GM23248 (cell line): ENCODE measurements around the gene LPP. TPM values are rescaled to one million over a fixed set of nuclear protein-coding genes. Genes with fewer than 3 reads are reported as not detected.

Source experiments
- DNase-seq: peaks from one replicate; pipeline ENCODE4 v3.0.0-alpha.2; 2015
- H2AFZ ChIP-seq: fragments of 200-600 bp; sonication (generic); 2 replicates; pipeline ENCODE4 v1.6.1; 2016; ENCODE audit warnings: antibody characterized with exemption
- H3F3A ChIP-seq: fragments of 200-600 bp; sonication (generic); 2 replicates; pipeline ENCODE4 v1.6.1; 2016; ENCODE audit warnings: mild to moderate bottlenecking, antibody characterized with exemption, mixed run types; ENCODE audit not compliant: insufficient read depth
- H3K27ac ChIP-seq: fragments of 200-600 bp; sonication (generic); 2 replicates; pipeline ENCODE4 v1.5.1; 2016; ENCODE audit warnings: mild to moderate bottlenecking
- H3K27me3 ChIP-seq: fragments of 200-600 bp; sonication (generic); replicated peaks from 2 replicates; pipeline ENCODE4 v1.6.1; 2016; ENCODE audit warnings: mild to moderate bottlenecking; ENCODE audit not compliant: insufficient read depth
- H3K36me3 ChIP-seq: fragments of 200-600 bp; sonication (generic); 2 replicates; pipeline ENCODE4 v1.6.1; 2016; ENCODE audit warnings: low read depth, mild to moderate bottlenecking
- H3K4me1 ChIP-seq: fragments of 200-600 bp; sonication (generic); 2 replicates; pipeline ENCODE4 v1.6.1; 2016; ENCODE audit warnings: mild to moderate bottlenecking; ENCODE audit not compliant: insufficient read depth
- H3K4me2 ChIP-seq: fragments of 200-600 bp; sonication (generic); one replicate; pipeline ENCODE4 v1.6.1; 2016; ENCODE audit warnings: mild to moderate bottlenecking; ENCODE audit not compliant: unreplicated experiment
- H3K4me3 ChIP-seq: fragments of 200-600 bp; sonication (generic); 2 replicates; pipeline ENCODE4 v1.5.1; 2016; ENCODE audit warnings: mild to moderate bottlenecking
- H3K79me2 ChIP-seq: fragments of 200-600 bp; sonication (generic); 2 replicates; pipeline ENCODE4 v1.6.1; 2016; ENCODE audit warnings: mild to moderate bottlenecking; ENCODE audit not compliant: insufficient read depth
- H3K9ac ChIP-seq: fragments of 200-600 bp; sonication (generic); 2 replicates; pipeline ENCODE4 v1.6.1; 2016; ENCODE audit warnings: mild to moderate bottlenecking
- H3K9me2 ChIP-seq: fragments of 200-600 bp; sonication (generic); 2 replicates; pipeline ENCODE4 v1.6.1; 2016; ENCODE audit warnings: mixed run types, mild to moderate bottlenecking, moderate library complexity; ENCODE audit not compliant: insufficient read depth
- H3K9me3 ChIP-seq: fragments of 200-600 bp; sonication (generic); one replicate; pipeline ENCODE4 v1.6.1; 2017; ENCODE audit warnings: low read depth
- H4K20me1 ChIP-seq: fragments of 200-600 bp; sonication (generic); 2 replicates; pipeline ENCODE4 v1.6.0; 2016; ENCODE audit not compliant: insufficient read depth
- EZH2 ChIP-seq: fragments of 200-600 bp; sonication (generic); IDR thresholded peaks from 2 replicates; pipeline ENCODE4 v1.6.1; 2018; ENCODE audit warnings: antibody characterized with exemption, mild to moderate bottlenecking; ENCODE audit not compliant: insufficient read depth, poor library complexity, severe bottlenecking
- EZH2phosphoT487 ChIP-seq: fragments of 200-600 bp; sonication (generic); IDR thresholded peaks from 2 replicates; pipeline ENCODE4 v1.6.1; 2018; ENCODE audit warnings: antibody characterized with exemption, moderate library complexity, mild to moderate bottlenecking, low read depth; ENCODE audit not compliant: insufficient read depth
- WGBS, 2 experiments: methylation state at CpG; one replicate each; pipeline ENCODE4 v1.1.6; 2015 to 2017; ENCODE audit warnings: low lambda C conversion rate in 2 of 2, low coverage in 1 of 2; ENCODE audit errors: missing lambda C conversion rate in 2 of 2; 5-methylcytosine and 5-hydroxymethylcytosine counted together
- in situ Hi-C: fragments of 300-500 bp; cut with MboI; formaldehyde crosslinking; loops from 2 replicates; pipeline ENCODE4 v1.15.0; 2020
- polyA plus RNA-seq: library from polyadenylated mRNA; unstranded; fragments of >200 nt; fragmentation: Nextera tagmentation; extraction: Ambion mirVana; gene quantifications from 2 replicates; pipeline ENCODE4 v1.2.1, GENCODE V29; 2016
- total RNA-seq: library from RNA; depleted of rRNA; stranded (reverse); fragments of >200 nt; shearing (Covaris generic); gene quantifications from 2 replicates; pipeline ENCODE4 v1.2.3, GENCODE V29; 2014

The LPP gene
- total and polyA plus RNA-seq, 2 experiments from 2014 or later: 42.8 to 61.7 TPM

DNA sequence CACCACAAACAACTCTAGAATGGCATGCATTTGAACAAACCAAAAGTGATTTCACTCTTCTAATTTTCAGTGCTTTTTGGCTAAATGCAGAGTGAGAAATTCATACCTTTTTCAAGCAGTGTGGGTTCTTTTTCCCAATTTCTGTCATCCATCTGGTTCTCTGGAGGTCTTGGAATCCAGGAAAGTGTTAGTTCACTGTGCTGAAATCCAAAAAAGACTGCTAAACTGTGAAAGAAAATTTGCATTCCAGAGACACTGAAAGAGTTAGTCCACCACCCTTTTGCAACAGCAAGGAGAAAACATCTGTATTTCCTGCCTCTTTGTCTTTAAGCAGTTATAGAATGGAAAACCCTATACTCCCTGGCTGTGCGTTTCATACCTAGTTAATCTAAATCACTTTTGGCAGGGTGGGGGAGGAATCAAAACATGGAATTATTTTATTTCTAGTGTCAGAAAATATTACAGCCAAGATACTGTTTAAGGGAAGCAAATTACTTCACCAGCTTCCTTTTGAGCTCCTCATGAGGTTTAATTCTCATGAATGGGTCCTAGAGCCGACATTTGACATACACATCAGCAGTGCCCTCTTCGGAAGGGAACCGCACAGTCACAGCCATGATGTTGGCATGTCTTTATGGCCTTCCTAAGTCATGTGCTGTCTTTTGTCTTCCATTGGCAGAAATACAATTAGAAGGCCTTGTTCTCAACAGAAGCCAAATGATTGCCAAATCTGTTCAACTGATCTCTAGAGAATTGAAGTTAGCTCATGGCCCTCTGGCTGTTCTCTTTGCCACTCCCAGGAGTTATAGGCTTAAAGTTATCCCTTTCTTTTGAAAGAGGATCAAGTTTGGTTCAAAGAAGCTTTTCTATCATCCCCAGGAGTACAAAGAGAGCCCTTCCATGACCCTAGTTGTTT is 700.2 kb downstream of the LPP start:
- 7 to 11% methylated on average over 4 of the region's 4 CpGs for WGBS, 2 experiments
- peak overlapping the region; percentile 53 for H3K4me2 ChIP-seq

DNA sequence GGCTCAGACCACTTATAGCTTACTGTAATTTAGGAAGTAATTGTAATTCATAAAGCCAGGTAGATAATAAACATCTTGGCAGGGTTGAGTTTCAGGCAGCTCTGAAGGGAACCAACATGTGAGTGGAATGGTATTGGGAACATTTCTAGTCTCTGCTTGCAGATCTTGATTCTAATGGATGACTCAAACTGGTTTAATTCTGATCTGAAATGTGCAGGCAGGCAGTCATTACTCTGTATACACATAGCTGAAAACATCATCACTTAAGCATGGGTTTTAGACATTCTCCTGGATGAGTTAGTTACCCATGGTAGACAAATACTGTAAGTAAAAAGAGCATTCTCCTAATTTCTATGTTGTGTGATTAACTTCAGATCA is 700.8 kb downstream of the LPP start:
- Histone ChIP-seq H3K36me3 (no peaks in the 10 kb centered on the region), H3K79me2 (peaks cover 25% of the 10 kb centered on the region; the same call in 1 of the 2 replicates), H3K27ac (peak overlapping the region; percentile 81), H4K20me1 (no peaks in the 10 kb centered on the region), H3K4me3 (no peak overlapping the region), H3K9me2 (no peaks in the 10 kb centered on the region), H3F3A (peaks cover 49% of the 10 kb centered on the region), H2AFZ (no peak overlapping the region), H3K9ac (peak overlapping the region; percentile 47), H3K27me3 (no peaks in the 10 kb centered on the region), H3K4me1 (peaks cover 36% of the 10 kb centered on the region), H3K4me2 (peak overlapping the region; percentile 53), H3K9me3 (no peaks in the 10 kb centered on the region)
- no peak for TF ChIP-seq EZH2phosphoT487
- TF ChIP-seq EZH2: no peak
- peak; percentile 74 for DNase-seq
- in situ Hi-C loops: no loop called here

More for the DNA sequence above, 700.2 kb downstream of the LPP start:
- DNase-seq: peak; percentile 85
- no peak for TF ChIP-seq EZH2
- TF ChIP-seq EZH2phosphoT487: no peak
- Histone ChIP-seq H3K36me3 (no peaks in the 10 kb centered on the region), H3K79me2 (peaks cover 19% of the 10 kb centered on the region; the same call in 1 of the 2 replicates), H3K9ac (peak overlapping the region; percentile 47), H2AFZ (peak overlapping the region; percentile 2; the same call in 1 of the 2 replicates), H3K9me3 (no peaks in the 10 kb centered on the region), H3K9me2 (no peaks in the 10 kb centered on the region), H3K4me3 (peak overlapping the region; percentile 27; the same call in 1 of the 2 replicates), H3K27me3 (no peaks in the 10 kb centered on the region), H3K27ac (peak overlapping the region; percentile 81), H3F3A (peaks cover 49% of the 10 kb centered on the region), H3K4me1 (peaks cover 35% of the 10 kb centered on the region), H4K20me1 (no peaks in the 10 kb centered on the region)
- in situ Hi-C loops: no loop called here

DNA sequence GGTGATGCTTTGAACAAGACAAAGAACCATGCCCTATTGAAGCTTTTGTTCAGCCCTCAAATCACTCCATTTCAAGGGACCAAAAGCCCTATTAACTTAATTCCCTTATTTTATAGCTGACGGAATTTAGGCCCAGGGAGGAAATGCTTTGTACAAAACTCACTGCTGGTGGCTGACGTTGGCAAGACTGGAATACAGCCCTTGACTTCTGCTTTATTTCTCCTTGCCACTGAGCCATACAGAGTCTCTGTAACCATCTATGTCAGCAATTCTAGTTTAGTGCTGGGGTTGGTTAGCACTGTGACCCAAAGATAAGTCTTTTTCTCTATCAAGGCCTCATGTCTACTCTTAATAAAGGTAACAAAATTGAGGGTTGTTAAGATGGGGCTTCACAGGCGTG is 701.7 kb downstream of the LPP start:
- Histone ChIP-seq H3K4me2 (peak overlapping the region; percentile 53), H4K20me1 (no peaks in the 10 kb centered on the region), H3K36me3 (no peaks in the 10 kb centered on the region), H3F3A (peaks cover 49% of the 10 kb centered on the region), H3K9me2 (no peaks in the 10 kb centered on the region), H3K9ac (no peak overlapping the region), H3K27ac (peak overlapping the region; percentile 81), H3K27me3 (no peaks in the 10 kb centered on the region), H3K79me2 (peaks cover 32% of the 10 kb centered on the region; the same call in 1 of the 2 replicates), H3K4me3 (no peak overlapping the region), H2AFZ (no peak overlapping the region), H3K9me3 (no peaks in the 10 kb centered on the region), H3K4me1 (peaks cover 44% of the 10 kb centered on the region)
- 66 to 75% methylated on average over 3 of the region's 3 CpGs for WGBS, 2 experiments
- no peak for TF ChIP-seq EZH2phosphoT487
- no peak for TF ChIP-seq EZH2
- in situ Hi-C loops: no loop called here
- DNase-seq: peak; percentile 6

DNA sequence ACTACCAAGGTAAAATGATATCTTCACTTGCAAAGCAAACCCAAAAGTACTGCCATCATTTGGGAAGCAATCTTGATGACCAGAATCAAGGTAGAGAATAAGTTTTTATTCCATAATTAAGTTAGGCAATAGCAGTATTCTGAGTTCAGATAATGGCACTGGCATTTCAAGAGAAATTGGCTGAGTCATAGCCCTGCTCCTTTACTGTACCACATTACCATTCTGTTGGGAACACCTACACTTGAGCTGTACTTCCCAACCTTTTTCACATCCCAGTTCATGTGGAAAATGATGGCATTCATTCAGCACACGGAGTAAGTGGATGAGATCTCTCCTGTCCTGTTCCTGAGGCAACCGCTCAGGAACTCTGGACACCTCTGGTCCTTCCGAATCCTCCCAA is 706.2 kb downstream of the LPP start:
- H3K9ac ChIP-seq: no peak overlapping the region
- in situ Hi-C loops: no loop called here
- H4K20me1 ChIP-seq: no peaks in the 10 kb centered on the region
- DNase-seq: peak; percentile 63
- H3K4me1 ChIP-seq: peaks cover 48% of the 10 kb centered on the region
- H3K4me2 ChIP-seq: no peak overlapping the region
- no peak overlapping the region for H2AFZ ChIP-seq
- 99 to 100% methylated on average over 3 of the region's 3 CpGs for WGBS, 2 experiments
- no peak overlapping the region for H3K27ac ChIP-seq
- peaks cover 40% of the 10 kb centered on the region for H3F3A ChIP-seq
- no peaks in the 10 kb centered on the region for H3K9me2 ChIP-seq
- H3K4me3 ChIP-seq: no peak overlapping the region
- H3K27me3 ChIP-seq: no peaks in the 10 kb centered on the region
- no peaks in the 10 kb centered on the region for H3K9me3 ChIP-seq
- TF ChIP-seq EZH2phosphoT487: no peak
- TF ChIP-seq EZH2: no peak
- H3K79me2 ChIP-seq: peaks cover 35% of the 10 kb centered on the region; the same call in 1 of the 2 replicates
- H3K36me3 ChIP-seq: 0 out of 2 replicates have a peak, but pooled peaks cover 3% of the 10 kb centered on the region
